Measurements from ENCODE around the gene OAT.
"Not testable (repeated sequence)": the region's sequence is repeated elsewhere in the genome, so short reads cannot be mapped to it uniquely, and the experiment has no call there.

OAT gene

DNA sequence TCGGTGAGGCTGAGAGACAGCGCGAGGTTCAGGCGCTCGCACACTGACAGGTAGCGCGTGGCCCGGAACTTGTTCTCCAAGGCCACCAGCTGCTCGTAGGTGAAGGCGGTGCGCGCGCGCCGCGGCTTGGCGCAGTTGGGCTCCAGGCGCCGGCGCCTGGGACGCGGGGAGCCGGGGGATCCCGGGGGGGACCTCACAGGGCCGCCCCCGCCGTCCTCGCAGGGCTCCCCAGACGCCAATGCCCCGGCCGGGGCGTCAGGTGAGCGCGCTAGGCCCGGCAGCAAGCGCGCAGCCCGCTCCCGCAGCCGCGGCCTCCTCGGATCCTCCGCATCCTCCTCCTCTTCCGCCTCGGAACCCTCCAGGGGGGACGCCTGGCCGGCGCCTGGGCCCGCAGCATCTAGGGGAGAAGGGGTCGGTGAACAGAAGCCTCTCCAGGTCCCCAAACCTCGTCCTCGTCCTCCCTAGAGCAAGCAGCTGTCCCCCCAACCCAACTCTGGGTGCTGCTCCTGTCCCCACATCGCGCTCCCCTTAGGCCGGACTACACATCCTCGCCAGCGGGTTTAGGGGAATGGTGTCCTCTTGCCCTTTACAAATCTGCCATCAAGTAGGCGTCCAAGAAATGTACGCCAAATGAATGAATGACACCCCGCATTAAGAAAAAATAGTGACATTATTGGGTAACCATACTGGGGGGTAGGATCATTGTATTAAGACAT, 29.2 kb upstream of the OAT start:
- no peak for DNase-seq (ENCODE audit: low spot score)

DNA sequence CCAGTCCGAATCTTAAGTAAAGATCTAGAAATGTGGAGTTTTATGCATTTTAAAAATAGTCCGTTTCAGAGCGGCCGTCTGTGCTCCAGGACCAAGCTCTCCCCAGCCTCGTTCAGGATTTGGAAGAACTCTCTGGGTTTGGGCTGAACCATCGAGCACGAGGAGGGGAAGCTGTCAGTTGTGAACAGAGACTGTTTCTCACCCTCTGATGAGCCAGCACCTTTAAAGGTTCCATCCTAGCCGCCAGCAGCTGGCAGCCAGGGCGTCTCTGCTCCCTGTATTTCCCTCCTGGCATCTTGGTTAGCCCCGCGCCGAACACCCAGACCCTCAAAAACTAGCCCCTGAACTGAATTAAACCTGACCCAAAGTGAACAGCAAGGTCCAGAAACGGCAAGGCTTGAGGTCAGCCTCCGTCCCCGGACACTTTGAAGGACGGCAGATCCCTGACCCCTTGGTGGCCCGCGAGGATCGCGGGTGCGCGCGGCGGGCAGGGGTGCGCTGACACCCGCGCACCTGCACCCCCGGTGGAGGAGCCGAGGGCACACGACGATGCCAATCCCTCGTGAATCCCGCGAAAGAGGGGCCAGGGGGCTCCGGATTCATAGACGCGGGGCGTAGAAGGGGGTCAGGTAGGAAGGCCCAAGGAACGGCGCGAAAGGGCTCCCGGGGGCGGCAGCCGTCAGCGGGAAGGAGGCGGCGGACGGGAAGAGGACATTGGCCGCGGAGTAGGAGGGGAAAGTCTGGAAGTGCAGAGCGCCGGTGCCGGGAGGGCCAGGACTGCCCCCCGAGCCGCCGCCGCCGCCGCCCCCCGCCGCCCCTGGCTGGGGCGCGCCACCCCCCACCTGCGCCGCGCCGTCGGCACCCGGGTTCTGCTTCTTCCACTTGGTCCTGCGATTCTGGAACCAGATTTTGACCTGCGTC, 28.4 kb upstream of the OAT start:
- DNase-seq (ENCODE audit: low spot score), result no peak

DNA sequence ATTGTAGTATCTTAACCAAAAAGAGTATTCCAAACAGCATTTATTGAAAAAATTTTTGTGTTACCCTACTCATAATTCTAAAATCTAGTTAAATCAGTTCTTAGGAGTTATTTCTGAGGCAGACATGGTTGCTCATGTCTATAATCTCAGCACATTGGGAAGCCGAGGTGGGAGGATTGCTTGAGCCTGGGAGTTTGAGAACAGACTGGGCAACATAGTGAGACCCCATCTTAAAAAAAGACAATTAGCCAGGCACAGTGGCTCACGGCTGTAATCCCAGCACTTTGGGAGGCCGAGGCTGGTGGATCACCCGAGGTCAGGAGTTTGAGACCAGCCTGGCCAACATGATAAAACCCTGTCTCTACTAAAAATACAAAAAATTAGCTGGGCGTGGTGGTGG, 23.0 kb upstream of the OAT start:
- DNase-seq (ENCODE audit: low spot score), result not testable (repeated sequence)

DNA sequence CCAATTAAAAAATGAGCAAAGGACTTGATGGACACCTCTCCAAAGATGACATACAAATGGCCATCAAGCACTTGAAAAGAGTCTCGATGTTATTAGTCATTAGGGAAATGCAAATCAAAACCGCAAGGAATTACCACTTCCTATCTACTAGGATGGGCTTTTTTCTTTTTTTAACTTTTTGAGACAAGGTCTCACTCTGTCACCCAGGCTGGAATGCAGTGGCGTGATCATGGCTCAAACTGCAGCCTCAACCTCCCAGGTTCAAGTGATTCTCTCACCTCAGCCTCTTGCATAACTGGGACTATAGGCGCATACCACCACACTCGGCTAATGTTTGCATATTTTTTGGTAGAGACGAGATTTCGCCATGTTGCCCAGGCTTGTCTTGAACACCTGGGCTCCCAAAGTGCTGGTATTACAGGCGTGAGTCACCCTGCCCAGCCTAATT, 17.5 kb upstream of the OAT start:
- no peak for DNase-seq (ENCODE audit: low spot score)

DNA sequence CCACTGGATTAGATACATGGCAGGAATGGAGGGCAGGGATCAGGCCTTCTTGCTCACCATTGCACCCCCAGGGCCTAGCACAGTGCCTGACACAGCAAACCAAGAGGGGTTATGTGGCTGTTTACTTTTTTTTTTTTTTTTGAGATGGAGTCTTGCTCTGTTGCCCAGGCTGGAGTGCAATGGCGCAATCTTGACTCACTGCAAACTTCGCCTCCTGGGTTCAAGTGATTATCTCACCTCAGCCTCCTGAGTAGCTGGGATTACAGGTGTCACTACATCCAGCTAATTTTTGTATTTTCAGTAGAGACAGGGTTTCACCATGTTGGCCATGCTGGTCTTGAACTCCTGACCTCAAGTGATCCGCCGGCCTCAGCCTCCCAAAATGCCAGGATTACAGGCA, 17.0 kb upstream of the OAT start:
- not testable (repeated sequence) for DNase-seq (ENCODE audit: low spot score)

DNA sequence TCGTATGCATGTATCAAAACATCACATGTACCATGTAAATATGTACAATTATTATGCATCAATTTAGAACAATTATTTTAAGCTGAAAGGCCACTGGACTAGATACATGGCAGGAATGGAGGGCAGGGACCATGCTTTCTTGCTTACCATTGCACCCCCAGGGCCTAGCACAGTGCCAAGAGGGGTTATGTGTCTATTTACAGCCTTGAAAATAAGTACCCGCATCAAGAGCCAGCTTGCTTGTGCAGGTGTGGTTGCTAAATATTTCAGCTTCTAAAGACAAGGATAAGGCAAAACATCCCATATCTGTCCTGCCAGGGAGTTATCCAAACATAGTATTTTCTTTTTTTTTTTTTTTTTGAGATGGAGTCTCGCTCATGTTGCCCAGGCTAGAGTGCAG, 14.7 kb upstream of the OAT start:
- no peak for DNase-seq (ENCODE audit: low spot score)

DNA sequence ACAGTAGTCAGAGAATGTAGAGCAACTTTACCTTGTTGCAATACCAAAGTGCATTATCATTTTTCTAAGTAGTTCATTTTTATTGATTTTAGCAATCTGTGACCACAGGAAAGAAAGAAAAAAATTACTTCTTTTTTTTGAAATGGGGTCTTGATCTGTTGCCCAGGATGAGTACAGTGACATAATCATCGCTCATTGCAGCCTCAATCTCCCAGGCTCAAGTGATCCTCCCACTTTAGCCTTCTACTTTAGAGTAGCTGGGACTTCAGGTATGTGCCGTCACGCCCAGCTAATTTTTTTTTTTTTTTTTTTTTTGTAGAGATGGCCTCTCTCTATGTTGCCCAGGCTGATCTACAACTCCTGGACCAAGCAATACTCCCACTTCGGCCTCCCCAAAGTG, 11.4 kb upstream of the OAT start:
- DNase-seq (ENCODE audit: low spot score), result no peak

DNA sequence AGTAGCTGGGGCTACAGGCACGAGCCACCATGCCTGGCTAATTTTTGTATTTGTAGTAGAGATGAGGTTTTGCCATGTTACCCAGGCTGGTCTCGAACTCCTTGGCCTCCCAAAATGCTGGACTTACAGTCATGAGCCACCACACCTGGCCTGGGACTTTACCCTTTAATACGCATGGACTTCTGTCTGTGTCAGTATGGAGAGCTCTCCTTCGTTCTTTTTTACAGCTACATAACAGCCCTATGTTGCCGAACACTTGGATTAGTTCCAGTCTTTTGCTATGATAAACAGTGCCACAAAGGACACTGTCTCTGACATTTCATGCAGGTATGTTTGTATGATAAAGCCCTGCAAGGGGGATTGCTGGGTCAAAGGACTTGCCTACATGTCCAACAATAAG, 10.9 kb upstream of the OAT start:
- DNase-seq (ENCODE audit: low spot score), result no peak

DNA sequence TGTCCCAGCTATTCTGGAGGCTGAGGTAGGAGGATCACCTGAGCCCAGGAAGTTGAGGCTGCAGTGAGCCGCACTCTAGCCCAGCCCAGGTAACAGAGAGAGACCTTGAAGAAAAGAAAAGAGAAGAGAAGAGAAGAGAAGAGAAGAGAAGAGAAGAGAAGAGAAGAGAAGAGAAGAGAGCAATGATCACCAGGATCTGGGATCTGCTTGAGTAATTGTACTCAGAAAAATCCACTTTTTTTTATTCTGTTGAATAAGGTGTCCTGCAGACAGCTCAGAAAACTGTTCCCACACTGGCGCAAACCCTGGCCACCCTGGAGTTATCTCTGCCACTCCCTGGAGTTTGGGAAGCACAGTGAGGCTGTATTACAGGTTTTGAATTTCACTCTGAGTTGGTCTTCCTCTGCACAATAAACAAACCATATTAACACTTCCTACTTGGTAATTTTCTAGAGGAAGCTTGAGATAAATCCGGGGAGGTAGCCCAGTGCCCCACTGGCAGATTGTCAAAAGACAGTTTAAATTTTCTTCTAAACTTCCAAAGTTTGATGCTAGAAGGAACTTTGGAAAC, 9.6 kb upstream of the OAT start:
- DNase-seq (ENCODE audit: low spot score), result no peak

DNA sequence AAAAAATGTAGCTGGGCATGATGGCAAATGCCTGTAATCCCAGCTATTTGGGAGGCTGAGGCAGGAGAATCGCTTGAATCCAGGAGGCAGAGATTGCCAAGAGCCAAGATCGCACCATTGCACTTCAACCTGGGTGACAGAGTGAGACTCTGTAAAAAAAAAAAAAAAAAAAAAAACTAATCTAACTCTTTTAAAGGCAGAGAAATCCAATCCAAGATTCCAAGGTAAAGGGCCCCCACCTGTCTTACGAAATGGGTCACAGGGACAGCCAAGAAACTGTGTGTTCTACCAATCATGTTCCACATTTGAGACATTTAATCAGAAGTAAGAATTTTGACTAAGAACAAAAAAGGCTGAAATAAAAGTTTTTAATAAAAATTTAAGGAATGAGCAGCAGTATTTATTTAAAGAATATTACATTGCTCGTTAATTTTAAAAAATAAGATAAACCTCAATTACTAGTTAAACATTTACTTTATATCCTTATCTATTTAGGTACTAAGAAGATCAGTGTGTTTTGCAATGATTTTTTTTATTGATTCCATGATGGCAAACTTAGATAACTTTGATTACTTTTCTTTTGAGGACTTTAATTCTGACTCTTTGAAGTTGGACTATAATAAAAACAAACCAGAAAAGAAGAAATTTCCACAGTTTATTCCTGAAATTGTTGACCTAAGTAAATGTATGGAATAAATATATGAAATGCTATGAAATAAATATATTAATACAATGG, 6.7 kb upstream of the OAT start:
- no peak for DNase-seq (ENCODE audit: low spot score)

DNA sequence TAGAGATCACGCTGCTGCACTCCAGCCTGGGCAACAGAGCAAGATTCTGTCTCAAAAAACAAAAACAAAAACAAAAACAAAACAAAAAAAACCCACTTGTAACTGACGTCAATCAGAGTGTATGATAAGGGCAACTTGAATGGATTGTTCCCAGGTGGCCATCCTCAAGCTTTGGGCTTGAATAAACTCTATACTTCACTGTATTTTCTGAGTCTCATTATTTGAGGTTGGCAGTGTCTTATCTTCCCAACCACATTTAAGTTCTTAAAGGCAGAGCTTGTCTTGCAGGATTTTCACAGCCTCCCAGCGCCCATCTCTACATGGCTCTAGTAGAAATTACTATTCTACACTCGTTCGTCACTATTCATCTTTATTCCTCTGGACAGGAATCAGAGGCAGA, 5.1 kb upstream of the OAT start:
- no peak for DNase-seq (ENCODE audit: low spot score)

DNA sequence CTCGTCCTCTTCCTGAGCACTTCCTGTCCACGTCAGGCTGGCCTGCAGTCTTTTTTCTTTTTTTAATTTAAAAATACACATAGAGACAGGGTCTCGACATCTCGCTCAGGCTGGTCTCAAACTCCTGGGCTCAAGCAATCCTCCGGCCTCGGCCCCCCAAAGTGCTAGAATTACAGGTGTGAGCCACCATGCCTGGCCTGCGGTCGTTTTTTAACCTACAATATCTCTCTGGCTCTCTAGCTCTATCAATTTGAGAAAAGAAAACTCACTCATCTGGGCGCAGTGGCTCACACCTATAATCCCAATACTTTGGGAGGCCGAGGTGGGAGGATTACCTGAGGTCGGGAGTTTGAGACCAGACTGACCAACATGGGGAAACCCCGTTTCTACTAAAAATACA, 4.0 kb upstream of the OAT start:
- no peak for DNase-seq (ENCODE audit: low spot score)

DNA sequence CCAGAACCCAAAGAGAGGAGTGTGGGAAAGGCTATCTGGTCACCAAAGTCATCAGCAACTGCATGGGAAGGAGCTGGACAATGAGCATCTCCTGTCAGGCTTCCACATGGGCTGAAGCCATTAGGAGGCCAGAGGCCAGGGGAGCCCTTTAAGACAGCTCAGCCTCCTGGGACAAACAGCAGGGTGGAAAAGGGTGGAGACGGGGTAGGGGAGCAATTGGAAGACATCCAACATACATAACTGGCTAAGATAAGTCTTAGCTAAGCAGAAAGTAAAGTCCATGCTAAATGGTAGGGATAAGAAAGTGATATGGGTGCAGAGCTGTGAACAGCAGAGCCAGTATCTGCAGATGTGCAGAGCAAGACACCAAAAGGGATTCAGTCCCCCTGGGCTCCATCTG, 1.5 kb upstream of the OAT start:
- DNase-seq (ENCODE audit: low spot score), result no peak

DNA sequence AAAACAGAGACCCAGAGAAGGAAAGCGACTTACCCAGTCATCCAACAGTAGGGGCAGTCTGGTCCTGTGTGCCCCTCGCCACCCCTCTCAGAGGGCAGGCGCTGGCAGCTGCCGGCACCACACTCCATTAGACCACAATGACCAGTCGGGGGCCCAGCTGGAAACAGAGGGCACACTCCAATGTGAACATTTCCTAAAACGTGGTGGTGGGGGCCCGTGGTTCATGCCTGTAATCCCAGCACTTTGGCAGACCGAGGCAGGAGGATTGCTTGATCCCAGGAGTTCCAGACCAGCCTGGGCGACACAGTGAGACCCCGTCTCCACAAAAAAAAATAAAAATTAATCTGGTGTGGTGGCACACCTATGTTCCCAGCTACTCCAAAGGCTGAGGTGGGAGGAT, 912 bp upstream of the OAT start:
- no peak for DNase-seq (ENCODE audit: low spot score)

DNA sequence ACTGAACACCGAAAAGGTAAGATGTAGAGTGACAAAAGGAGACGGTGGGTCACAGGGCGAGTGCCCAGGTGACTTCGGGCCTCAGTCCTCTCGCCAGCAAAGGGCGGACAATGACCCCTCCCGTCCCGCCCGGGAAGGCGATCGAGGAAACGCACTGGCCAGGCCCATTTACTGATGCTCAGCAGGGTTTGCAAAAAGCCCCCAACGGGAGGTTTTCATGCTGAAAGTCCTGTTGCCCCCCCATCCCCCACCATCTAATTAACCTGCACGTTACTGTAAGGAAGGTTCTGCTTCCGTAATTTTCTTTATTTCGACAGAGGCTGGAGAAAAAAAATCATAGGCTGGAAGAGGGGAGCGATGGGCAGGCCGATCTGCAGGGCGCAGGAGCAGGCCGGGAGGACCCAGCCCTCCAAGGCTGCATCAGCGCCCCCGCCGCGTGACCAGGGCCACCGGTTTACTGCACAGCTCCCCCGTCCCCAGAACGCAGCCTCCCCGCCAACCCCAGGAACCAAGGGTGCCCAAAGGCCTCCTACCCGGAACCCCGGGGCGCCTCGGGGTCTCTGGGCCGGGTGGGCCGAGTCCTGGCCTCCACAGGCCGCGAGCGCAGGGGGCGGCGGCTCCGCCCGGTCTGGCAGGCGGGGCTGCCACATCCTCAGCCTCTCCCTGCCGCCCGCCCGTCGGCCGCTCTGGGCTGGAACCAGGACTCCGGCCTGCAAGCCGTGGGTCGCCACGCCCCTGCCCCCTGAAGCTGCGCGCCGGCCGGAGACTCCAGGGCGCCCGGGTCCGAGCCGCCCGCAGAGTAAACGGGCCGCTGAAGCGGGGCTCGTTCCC, 613 bp downstream of the OAT start:
- DNase-seq (ENCODE audit: low spot score), result peak; percentile 83

DNA sequence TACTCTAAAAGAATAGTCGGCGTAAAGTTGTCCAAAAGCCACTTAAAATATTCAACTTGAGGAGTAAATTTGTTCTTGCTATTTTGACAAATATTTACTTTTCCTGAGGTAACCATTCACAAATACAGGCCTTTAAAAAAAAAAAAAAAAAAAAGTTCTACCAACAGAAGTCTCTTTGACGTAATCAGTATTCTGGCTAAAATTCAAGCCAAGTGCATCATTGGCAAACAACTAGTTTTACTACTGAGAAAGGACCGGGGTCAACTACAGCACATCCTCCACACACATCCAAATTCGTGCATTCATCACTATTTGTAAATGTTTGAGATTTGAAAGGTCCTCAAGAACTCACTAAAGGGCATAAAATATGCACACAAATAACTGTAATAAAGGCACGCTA, 2.0 kb downstream of the OAT start:
- DNase-seq (ENCODE audit: low spot score), result peak; percentile 48

DNA sequence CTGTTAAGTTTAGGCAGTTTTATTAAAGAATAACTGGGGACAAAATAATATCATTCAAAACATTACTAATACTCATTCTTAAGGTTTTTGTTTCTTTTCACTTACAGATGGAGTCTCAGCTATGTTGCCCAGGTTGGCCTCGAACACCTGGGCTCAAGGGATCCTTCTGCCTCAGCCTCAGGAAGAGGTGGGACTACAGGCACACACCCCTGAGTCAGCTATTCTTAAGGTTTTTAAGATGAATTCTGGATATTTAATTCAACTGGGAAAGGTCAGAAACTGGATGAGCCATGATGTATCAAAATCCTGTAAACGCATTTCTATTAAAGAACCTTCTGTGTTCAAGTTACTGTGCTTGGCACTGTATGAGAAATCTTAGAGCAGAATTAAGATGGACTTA, 3.5 kb downstream of the OAT start:
- no peak for DNase-seq (ENCODE audit: low spot score)

DNA sequence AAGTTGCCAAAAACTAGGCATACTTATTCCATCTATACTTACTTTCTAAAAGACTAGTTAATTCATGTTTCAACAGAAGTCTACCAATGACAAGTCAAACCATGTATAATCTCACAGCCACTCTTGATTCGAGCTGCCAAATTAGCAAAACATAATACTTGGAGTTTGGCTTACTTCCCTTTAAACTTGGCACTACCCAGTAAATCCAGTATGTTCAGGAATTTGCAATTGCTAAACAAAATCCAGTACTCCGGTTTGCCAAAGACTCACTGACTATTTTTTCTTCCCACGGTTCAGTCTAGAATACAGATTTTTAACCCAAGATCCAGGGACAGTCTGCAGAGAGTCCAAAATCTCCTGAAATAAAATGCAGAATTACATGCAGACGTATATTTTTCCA, 4.6 kb downstream of the OAT start:
- peak; percentile 37 for DNase-seq (ENCODE audit: low spot score)

DNA sequence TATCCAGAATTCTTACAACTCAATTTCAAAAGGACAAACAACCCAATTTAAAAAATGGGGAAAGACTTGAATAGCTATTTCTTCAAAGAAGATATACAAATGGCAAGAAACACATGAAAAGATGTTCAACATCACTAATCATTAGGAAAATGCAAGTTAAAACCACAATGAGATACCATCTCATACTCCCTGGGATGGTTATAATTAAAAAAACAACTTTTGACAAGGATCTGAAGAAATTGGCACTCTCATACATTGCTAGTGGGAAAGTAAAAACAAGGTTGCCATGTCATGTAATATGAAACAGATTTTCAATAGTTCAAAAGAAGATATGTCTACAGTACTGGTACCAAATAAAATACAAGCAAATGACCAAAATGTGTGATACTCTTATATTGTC, 9.0 kb downstream of the OAT start:
- DNase-seq (ENCODE audit: low spot score), result no peak

DNA sequence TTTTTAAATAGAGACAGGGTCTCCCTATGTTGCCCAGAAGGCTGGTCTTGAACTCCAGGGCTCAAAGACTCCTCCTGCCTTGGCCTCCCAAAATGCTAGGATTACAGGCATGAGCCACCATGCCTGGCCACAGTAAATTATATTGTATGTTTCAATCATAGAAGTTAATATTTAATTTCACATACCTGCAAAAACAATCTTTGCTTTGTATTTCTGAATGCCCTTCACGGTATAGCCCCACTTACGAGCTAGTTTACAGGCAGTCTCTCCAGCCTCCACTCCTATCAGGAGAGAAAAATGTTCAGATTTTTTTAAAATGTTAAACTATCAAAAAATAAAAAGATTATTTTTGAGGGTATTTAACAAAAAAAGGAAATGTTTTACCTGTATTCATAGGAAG, 10.4 kb downstream of the OAT start:
- DNase-seq (ENCODE audit: low spot score), result no peak

DNA sequence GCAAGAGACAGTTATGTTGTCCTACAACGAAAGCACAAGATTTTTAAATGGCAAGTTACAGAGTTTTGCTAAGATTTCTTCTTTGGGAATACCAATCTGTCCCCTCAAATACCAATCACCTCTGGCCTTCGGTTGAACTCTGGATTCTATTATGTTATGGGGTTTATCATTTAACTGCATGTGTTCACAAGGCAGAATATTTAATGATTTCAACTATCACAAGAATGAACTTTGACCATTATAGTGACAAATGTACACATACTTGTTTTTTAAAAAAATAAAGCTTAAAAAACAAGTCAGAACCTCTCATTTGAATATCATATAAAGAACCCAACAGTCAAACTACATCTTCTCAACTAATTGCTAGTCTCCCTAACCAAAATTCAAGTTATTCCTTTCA, 11.3 kb downstream of the OAT start:
- no peak for DNase-seq (ENCODE audit: low spot score)

DNA sequence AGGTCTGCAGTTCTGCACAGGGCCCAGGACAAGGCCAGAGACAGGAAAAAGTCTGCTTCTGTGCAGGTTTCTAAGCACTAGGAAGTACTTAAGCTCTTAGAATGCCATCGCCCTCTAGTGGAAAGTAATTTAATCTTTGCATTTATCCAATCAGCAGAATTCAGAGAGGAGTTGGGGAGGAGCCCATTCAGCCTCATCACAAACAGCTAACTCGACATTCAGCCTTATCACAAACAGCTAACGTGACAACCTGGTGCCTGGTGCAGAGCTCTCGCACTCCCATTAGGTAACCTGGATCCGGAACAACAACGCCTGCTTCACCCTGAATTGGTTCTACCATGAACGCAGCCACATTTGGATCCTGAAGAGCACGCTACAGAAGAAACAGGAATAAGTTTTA, 15.2 kb downstream of the OAT start:
- DNase-seq (ENCODE audit: low spot score), result peak; percentile 68
